IMR-90 (cell line): Measurements from ENCODE around the gene ZNF410. TPM values are rescaled to one million over a fixed set of nuclear protein-coding genes. Genes with fewer than 3 reads are reported as not detected.

ENCODE experiments used
- ATAC-seq: fragments of 200-7000 bp; cut with Tn5 transposase; 2 replicates; pipeline ENCODE4 v1.9.1; 2020; ENCODE audit warnings: low read depth, mild to moderate bottlenecking, moderate library complexity
- BruUV-seq: library from RNA; stranded (reverse); fragments of 400-500 nt; replicated peaks from 2 replicates; lab custom pipeline; 2021; lab: Mats Ljungman, UMichigan
- CTCF ChIA-PET: fragments of 300-600 bp; formaldehyde crosslinking; extraction: SDS; loops from one replicate; lab custom pipeline; 2021; ENCODE audit warnings: antibody characterized with exemption; lab: Yijun Ruan, JAX
- POLR2A ChIA-PET: fragments of 300-600 bp; sonication (Branson Sonifier 250); formaldehyde crosslinking; loops from one replicate; lab custom pipeline; 2022; ENCODE audit warnings: antibody characterized with exemption; ENCODE audit not compliant: unreplicated experiment; lab: Charles Lee
- DNase-seq: peaks from one replicate; pipeline ENCODE4 v3.0.0; 2013
- H2AFZ ChIP-seq: replicated peaks from 2 replicates; pipeline ENCODE3; 2013; ENCODE audit warnings: low read length, mild to moderate bottlenecking; ENCODE audit not compliant: poor library complexity
- H2AK5ac ChIP-seq: 2 replicates; pipeline ENCODE4 v1.6.1; 2013; ENCODE audit warnings: low read depth, low read length, inconsistent platforms
- H2AK9ac ChIP-seq: replicated peaks from 2 replicates; pipeline ENCODE3; 2013; ENCODE audit warnings: mild to moderate bottlenecking, low read depth, low read length, moderate library complexity; ENCODE audit not compliant: poor library complexity
- H2BK120ac ChIP-seq: 2 replicates; pipeline ENCODE4 v1.6.1; 2013; ENCODE audit warnings: low read depth, low read length, inconsistent platforms
- H2BK15ac ChIP-seq: 3 replicates; pipeline ENCODE4 v1.6.1; 2013; ENCODE audit warnings: low read depth, low read length, inconsistent platforms
- H2BK20ac ChIP-seq: 2 replicates; pipeline ENCODE4 v1.6.1; 2013; ENCODE audit warnings: low read depth, mild to moderate bottlenecking, inconsistent platforms, low read length, moderate library complexity
- H2BK5ac ChIP-seq: 2 replicates; pipeline ENCODE4 v1.6.1; 2013; ENCODE audit warnings: mild to moderate bottlenecking, low read depth, low read length, inconsistent platforms; ENCODE audit not compliant: poor library complexity, severe bottlenecking
- H3K14ac ChIP-seq: replicated peaks from 2 replicates; pipeline ENCODE4 v1.6.1; 2013; ENCODE audit warnings: low read depth, low read length, inconsistent platforms
- H3K18ac ChIP-seq: 2 replicates; pipeline ENCODE4 v1.6.1; 2013; ENCODE audit warnings: low read depth, low read length, control low read depth
- H3K23ac ChIP-seq: 2 replicates; pipeline ENCODE4 v1.6.1; 2013; ENCODE audit warnings: low read depth, low read length, inconsistent platforms
- H3K27ac ChIP-seq: 2 replicates; pipeline ENCODE4 v1.5.1; 2013; ENCODE audit warnings: mild to moderate bottlenecking, control low read depth, low read length; ENCODE audit not compliant: insufficient read depth
- H3K27me3 ChIP-seq: 2 replicates; pipeline ENCODE4 v1.6.1; 2013; ENCODE audit warnings: low read length; ENCODE audit not compliant: control insufficient read depth, insufficient read depth
- H3K36me3 ChIP-seq: 2 replicates; pipeline ENCODE4 v1.6.1; 2013; ENCODE audit warnings: low read length, mixed read lengths; ENCODE audit not compliant: control insufficient read depth, insufficient read depth
- H3K4ac ChIP-seq: 2 replicates; pipeline ENCODE4 v1.6.1; 2013; ENCODE audit warnings: low read depth, low read length, inconsistent platforms
- H3K4me1 ChIP-seq: 2 replicates; pipeline ENCODE4 v1.6.1; 2013; ENCODE audit warnings: low read length, mixed read lengths; ENCODE audit not compliant: control insufficient read depth, insufficient read depth
- H3K4me2 ChIP-seq: 2 replicates; pipeline ENCODE4 v1.6.1; 2013; ENCODE audit warnings: low read depth, mild to moderate bottlenecking, control low read depth, low read length, moderate library complexity
- H3K4me3 ChIP-seq: 2 replicates; pipeline ENCODE4 v1.5.1; 2013; ENCODE audit warnings: low read depth, mild to moderate bottlenecking, control low read depth, low read length, moderate library complexity; ENCODE audit not compliant: insufficient read depth
- H3K56ac ChIP-seq: 2 replicates; pipeline ENCODE4 v1.6.1; 2013; ENCODE audit warnings: low read length, inconsistent platforms; ENCODE audit not compliant: insufficient read depth; ENCODE audit errors: extremely low read depth
- H3K79me1 ChIP-seq, 2 experiments: 2 replicates each; pipeline ENCODE4 v1.6.1; 2013; ENCODE audit warnings: low read length in 2 of 2, inconsistent platforms in 1 of 2, low read depth in 1 of 2
- H3K9ac ChIP-seq: 2 replicates; pipeline ENCODE4 v1.6.1; 2013; ENCODE audit warnings: low read depth, low read length, control low read depth
- H3K9me1 ChIP-seq: 2 replicates; pipeline ENCODE4 v1.6.1; 2013; ENCODE audit warnings: low read length, inconsistent platforms; ENCODE audit not compliant: insufficient read depth
- H3K9me3 ChIP-seq: 2 replicates; pipeline ENCODE4 v1.6.1; 2013; ENCODE audit warnings: low read length; ENCODE audit not compliant: control insufficient read depth, insufficient read depth
- H4K20me1 ChIP-seq: 2 replicates; pipeline ENCODE4 v1.6.1; 2013; ENCODE audit warnings: low read length, inconsistent platforms; ENCODE audit not compliant: insufficient read depth
- H4K5ac ChIP-seq: 2 replicates; pipeline ENCODE4 v1.6.1; 2013; ENCODE audit warnings: mild to moderate bottlenecking, low read depth, low read length, control low read depth
- H4K8ac ChIP-seq, 2 experiments: 2 replicates each; pipeline ENCODE4 v1.6.1; 2013; ENCODE audit warnings: low read depth in 2 of 2, low read length in 2 of 2, control low read depth in 1 of 2, inconsistent platforms in 1 of 2
- H4K91ac ChIP-seq: 2 replicates; pipeline ENCODE4 v1.6.1; 2013; ENCODE audit warnings: low read depth, low read length, inconsistent platforms; ENCODE audit not compliant: insufficient read depth
- BHLHE40 ChIP-seq: fragments of 150-350 bp; IDR thresholded peaks from 2 replicates; pipeline ENCODE4 v1.6.1; 2016; ENCODE audit warnings: mild to moderate bottlenecking, low read depth, low read length
- CEBPB ChIP-seq: IDR thresholded peaks from 2 replicates; pipeline ENCODE4 v1.6.1; 2012; ENCODE audit warnings: low read depth, low read length, improper control_type of control experiment
- CHD1 ChIP-seq: IDR thresholded peaks from 2 replicates; pipeline ENCODE4 v1.6.1; 2012; ENCODE audit warnings: low read depth, low read length, improper control_type of control experiment
- ELK1 ChIP-seq: fragments of 150-350 bp; IDR thresholded peaks from 2 replicates; pipeline ENCODE4 v1.6.1; 2016; ENCODE audit warnings: low read depth, mild to moderate bottlenecking, low read length, moderate library complexity, borderline replicate concordance
- FOS ChIP-seq: fragments of 150-350 bp; IDR thresholded peaks from 2 replicates; pipeline ENCODE4 v1.6.1; 2016; ENCODE audit warnings: low read depth, low read length
- MAFK ChIP-seq: IDR thresholded peaks from 2 replicates; pipeline ENCODE4 v1.6.1; 2012; ENCODE audit warnings: low read depth, low read length, improper control_type of control experiment
- MAZ ChIP-seq: IDR thresholded peaks from 2 replicates; pipeline ENCODE4 v1.6.1; 2012; ENCODE audit warnings: low read depth, mild to moderate bottlenecking, low read length, improper control_type of control experiment, moderate library complexity, borderline replicate concordance
- MXI1 ChIP-seq: IDR thresholded peaks from 2 replicates; pipeline ENCODE4 v1.6.1; 2012; ENCODE audit warnings: low read depth, mild to moderate bottlenecking, low read length, moderate library complexity, borderline replicate concordance
- NFE2L2 ChIP-seq: fragments of 150-350 bp; IDR thresholded peaks from 2 replicates; pipeline ENCODE4 v1.6.1; 2016; ENCODE audit warnings: low read depth, mild to moderate bottlenecking, low read length
- POLR2A ChIP-seq: IDR thresholded peaks from 2 replicates; pipeline ENCODE4 v1.6.1; 2012; ENCODE audit warnings: mild to moderate bottlenecking, low read depth, low read length
- RAD21 ChIP-seq: IDR thresholded peaks from 2 replicates; pipeline ENCODE4 v1.6.1; 2012; ENCODE audit warnings: low read length, improper control_type of control experiment
- RCOR1 ChIP-seq: IDR thresholded peaks from 2 replicates; pipeline ENCODE4 v1.6.1; 2012; ENCODE audit warnings: mild to moderate bottlenecking, low read length, improper control_type of control experiment; ENCODE audit not compliant: insufficient replicate concordance
- RFX5 ChIP-seq: IDR thresholded peaks from 2 replicates; pipeline ENCODE4 v1.8.0; 2012; ENCODE audit warnings: low read depth, mild to moderate bottlenecking, low read length, moderate library complexity
- SMC3 ChIP-seq: fragments of 150-350 bp; IDR thresholded peaks from 2 replicates; pipeline ENCODE4 v1.6.1; 2016; ENCODE audit warnings: low read depth, mild to moderate bottlenecking, antibody characterized with exemption, low read length, moderate library complexity
- WGBS, 2 experiments: methylation state at CpG; one replicate each; pipeline versions ENCODE4 v1.1.5 to v1.1.7; 2013; ENCODE audit warnings: missing lambda C conversion rate in 2 of 2; ENCODE audit not compliant: insufficient read length in 1 of 2; ENCODE audit errors: extremely low coverage in 2 of 2; 5-methylcytosine and 5-hydroxymethylcytosine counted together
- dilution Hi-C: fragments of 300-500 bp; cut with HindIII; formaldehyde crosslinking; loops from one replicate; pipeline ENCODE4 v1.14.3; 2018; ENCODE audit warnings: low sequenced_read_pairs; ENCODE audit not compliant: unreplicated experiment
- in situ Hi-C: fragments of 300-500 bp; cut with MboI; formaldehyde crosslinking; loops from 3 replicates; pipeline ENCODE4 v1.14.3; 2019; ENCODE audit warnings: low sequenced_read_pairs, inconsistent platforms, mixed read lengths
- intact Hi-C: fragments of 100-400 bp; cut with micrococcal nuclease; formaldehyde crosslinking; loops from 2 replicates; pipeline ENCODE4 v1.10.0; 2022
- polyA plus RNA-seq, 3 experiments: library from polyadenylated mRNA; depleted of rRNA; stranded (reverse); fragments of >200 nt; gene quantifications; 2 replicates each; pipeline ENCODE4 v1.2.3, GENCODE V29; 2012; ENCODE audit warnings: low replicate concordance in 1 of 3
- total RNA-seq: library from RNA; depleted of rRNA; stranded (reverse); fragments of >200 nt; gene quantifications from 2 replicates; pipeline ENCODE4 v1.2.3, GENCODE V29; 2012
- TF ChIP-seq, protein P1 (sequence below): conservative IDR thresholded peaks from 2 replicates; pipeline ENCODE4 v1.5.1; 2012; ENCODE audit warnings: mild to moderate bottlenecking, low read depth, low read length, improper control_type of control experiment
- TF ChIP-seq, protein P2 (sequence below): fragments of 150-350 bp; IDR thresholded peaks from 2 replicates; pipeline ENCODE4 v1.6.1; 2017; ENCODE audit warnings: mild to moderate bottlenecking, antibody characterized with exemption, low read length, low read depth

The ZNF410 gene
- total and polyA plus RNA-seq, 2 of the 4 experiments (the other 2 are of a cell fraction) = 27.9 to 89.1 TPM

- H4K91ac ChIP-seq = no peak overlapping the region
- ChIA-PET CTCF (no interaction called here), POLR2A (no interaction called here)
- intact Hi-C loops (no loop called here), in situ Hi-C loops (no loop called here), dilution Hi-C loops (no loop called here)
- H3K36me3 ChIP-seq = peaks cover 38% of the 10 kb centered on the region
- H3K14ac ChIP-seq = no peak overlapping the region
- no TSS peak for BruUV-seq
- H4K20me1 ChIP-seq = no peaks in the 10 kb centered on the region
- ATAC-seq (no peak), DNase-seq (no peak)
- H3K9me3 ChIP-seq = no peaks in the 10 kb centered on the region
- H3K4me3 ChIP-seq = no peak overlapping the region
- no peak overlapping the region for H4K5ac ChIP-seq
- H2AFZ ChIP-seq = no peak overlapping the region
- no peak overlapping the region for H2BK120ac ChIP-seq
- H2BK15ac ChIP-seq = no peak overlapping the region
- H2BK20ac ChIP-seq = no peak overlapping the region
- TF ChIP-seq RAD21 (no peak), RFX5 (no peak), NFE2L2 (no peak), CHD1 (no peak), MAZ (no peak), MAFK (no peak), BHLHE40 (no peak), ELK1 (no peak), SMC3 (no peak), POLR2A (no peak), CEBPB (no peak), FOS (no peak), RCOR1 (no peak), MXI1 (no peak)
- TF ChIP-seq, protein P1, sequence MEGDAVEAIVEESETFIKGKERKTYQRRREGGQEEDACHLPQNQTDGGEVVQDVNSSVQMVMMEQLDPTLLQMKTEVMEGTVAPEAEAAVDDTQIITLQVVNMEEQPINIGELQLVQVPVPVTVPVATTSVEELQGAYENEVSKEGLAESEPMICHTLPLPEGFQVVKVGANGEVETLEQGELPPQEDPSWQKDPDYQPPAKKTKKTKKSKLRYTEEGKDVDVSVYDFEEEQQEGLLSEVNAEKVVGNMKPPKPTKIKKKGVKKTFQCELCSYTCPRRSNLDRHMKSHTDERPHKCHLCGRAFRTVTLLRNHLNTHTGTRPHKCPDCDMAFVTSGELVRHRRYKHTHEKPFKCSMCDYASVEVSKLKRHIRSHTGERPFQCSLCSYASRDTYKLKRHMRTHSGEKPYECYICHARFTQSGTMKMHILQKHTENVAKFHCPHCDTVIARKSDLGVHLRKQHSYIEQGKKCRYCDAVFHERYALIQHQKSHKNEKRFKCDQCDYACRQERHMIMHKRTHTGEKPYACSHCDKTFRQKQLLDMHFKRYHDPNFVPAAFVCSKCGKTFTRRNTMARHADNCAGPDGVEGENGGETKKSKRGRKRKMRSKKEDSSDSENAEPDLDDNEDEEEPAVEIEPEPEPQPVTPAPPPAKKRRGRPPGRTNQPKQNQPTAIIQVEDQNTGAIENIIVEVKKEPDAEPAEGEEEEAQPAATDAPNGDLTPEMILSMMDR = no peak
- TF ChIP-seq, protein P2, sequence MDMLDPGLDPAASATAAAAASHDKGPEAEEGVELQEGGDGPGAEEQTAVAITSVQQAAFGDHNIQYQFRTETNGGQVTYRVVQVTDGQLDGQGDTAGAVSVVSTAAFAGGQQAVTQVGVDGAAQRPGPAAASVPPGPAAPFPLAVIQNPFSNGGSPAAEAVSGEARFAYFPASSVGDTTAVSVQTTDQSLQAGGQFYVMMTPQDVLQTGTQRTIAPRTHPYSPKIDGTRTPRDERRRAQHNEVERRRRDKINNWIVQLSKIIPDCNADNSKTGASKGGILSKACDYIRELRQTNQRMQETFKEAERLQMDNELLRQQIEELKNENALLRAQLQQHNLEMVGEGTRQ = no peak
- peaks cover 17 to 24% of the 10 kb centered on the region in 2 experiments for H3K79me1 ChIP-seq
- H2BK5ac ChIP-seq = no peak overlapping the region
- H3K9me1 ChIP-seq = 0 out of 2 replicates have a peak, but pooled peaks cover 2% of the 10 kb centered on the region
- H3K56ac ChIP-seq = no peak overlapping the region
- H3K9ac ChIP-seq = no peak overlapping the region
- H3K18ac ChIP-seq = no peak overlapping the region
- H2AK5ac ChIP-seq = no peak overlapping the region
- no peak overlapping the region for H3K23ac ChIP-seq
- H2AK9ac ChIP-seq = no peak overlapping the region
- H3K4me1 ChIP-seq = no peaks in the 10 kb centered on the region; the same call in 1 of the 2 replicates
- no CpG with 5 or more reads among the region's 5 CpGs for WGBS, 2 experiments
- H4K8ac ChIP-seq = no peak overlapping the region
- H3K27ac ChIP-seq = no peak overlapping the region
- no peaks in the 10 kb centered on the region for H3K27me3 ChIP-seq
- no peak overlapping the region for H3K4ac ChIP-seq
- H3K4me2 ChIP-seq = no peak overlapping the region
Measured at GRCh38 chr14:73955674-73956073, 69.0 kb downstream of the ZNF410 start.
